Mesenteric fat pad (tissue), 1 donor: Measurements from ENCODE around the gene SRRM4. TPM values are rescaled to one million over a fixed set of nuclear protein-coding genes. Genes with fewer than 3 reads are reported as not detected.
"Not testable (repeated sequence)": the region's sequence is repeated elsewhere in the genome, so short reads cannot be mapped to it uniquely, and the experiment has no call there.

Experiments
- DNase-seq: peaks from one replicate; pipeline ENCODE4 v3.0.0-alpha.2; 2020; ENCODE audit warnings: low spot score
- long read RNA-seq: library from polyadenylated mRNA; unstranded; transcript quantifications from one replicate; pipeline ENCODE4 v2.0.0, GENCODE V29; 2020
- total RNA-seq: library from RNA; stranded (reverse); fragmentation: NEBNext Ultra II Directional; extraction: Animal tissue kit (Norgen Biotek cat#: 25700); gene quantifications from one replicate; pipeline ENCODE4 v1.2.1, GENCODE V29; 2021
- donor health status: DM: yes; HTN: yes; CAD: no.

SRRM4 gene
- not detected for total RNA-seq
- long read RNA-seq = 0 reads

GRCh38 chr12:118981285-118982211 is at the start of gene SRRM4:
Gene SRRM4, plus strand, starts transcription at chr12:118981541. Its CDS starts 342 bp downstream, at chr12:118981883.
- no peak for DNase-seq

- DNase-seq = no peak
These were observed 35.1 kb upstream of the SRRM4 start for GRCh38 chr12:118946256-118946655.

GRCh38 chr12:118958520-118958919 is 22.8 kb upstream of the SRRM4 start:
- DNase-seq = no peak

GRCh38 chr12:118959348-118959747 is 22.0 kb upstream of the SRRM4 start:
- no peak for DNase-seq

GRCh38 chr12:118959985-118960560 is 21.3 kb upstream of the SRRM4 start:
- DNase-seq = no peak

- no peak for DNase-seq
These were observed 20.5 kb upstream of the SRRM4 start for GRCh38 chr12:118960865-118961264.

GRCh38 chr12:118964988-118965387 is 16.4 kb upstream of the SRRM4 start:
- DNase-seq = no peak

- DNase-seq = no peak
These were observed 10.5 kb upstream of the SRRM4 start for GRCh38 chr12:118970856-118971255.

GRCh38 chr12:118972982-118973381 is 8.4 kb upstream of the SRRM4 start:
- no peak for DNase-seq

- DNase-seq = no peak
These were observed 1.5 kb upstream of the SRRM4 start for GRCh38 chr12:118979763-118980406.

- DNase-seq = no peak
These were observed 830 bp upstream of the SRRM4 start for GRCh38 chr12:118980407-118981014.

- DNase-seq = no peak
These were observed 961 bp downstream of the SRRM4 start for GRCh38 chr12:118982302-118982701.

- DNase-seq = no peak
These were observed 1.8 kb downstream of the SRRM4 start for GRCh38 chr12:118982984-118983761.

GRCh38 chr12:118984161-118984943 is 3.0 kb downstream of the SRRM4 start:
- DNase-seq = no peak

- DNase-seq = no peak
These were observed 4.7 kb downstream of the SRRM4 start for GRCh38 chr12:118986050-118986449.

GRCh38 chr12:118999107-118999506 is 17.8 kb downstream of the SRRM4 start:
- DNase-seq = no peak

GRCh38 chr12:119005085-119005484 is 23.7 kb downstream of the SRRM4 start:
- no peak for DNase-seq

GRCh38 chr12:119005913-119006312 is 24.6 kb downstream of the SRRM4 start:
- DNase-seq = no peak

GRCh38 chr12:119006746-119007145 is 25.4 kb downstream of the SRRM4 start:
- no peak for DNase-seq

GRCh38 chr12:119008273-119008672 is 26.9 kb downstream of the SRRM4 start:
- DNase-seq = not testable (repeated sequence)
